Tibial nerve (tissue), 4 donors: ENCODE results near the gene SRD5A3.

Experiments
- EP300 ChIP-seq, 2 donors: sonication (generic); formaldehyde crosslinking; IDR thresholded peaks; one replicate each; pipeline ENCODE4 v1.6.1; 2017; ENCODE audit warnings: antibody characterized with exemption in 2 of 2, mild to moderate bottlenecking in 1 of 2
- POLR2A ChIP-seq, 2 donors: fragments of 450-650 bp; IDR thresholded peaks; one replicate each; pipeline ENCODE4 v1.6.1; 2017; ENCODE audit warnings: antibody characterized with exemption in 2 of 2, mild to moderate bottlenecking in 2 of 2, moderate library complexity in 2 of 2
- TF ChIP-seq, protein P1 (sequence below), 5 experiments: fragments of 200-600 bp in 3 of 5; fragments of 450-650 bp in 2 of 5; sonication (generic) in 3 of 5; IDR thresholded peaks; one replicate each; pipeline ENCODE4 v1.5.1; 2016 to 2019; ENCODE audit warnings: antibody characterized with exemption in 5 of 5, mild to moderate bottlenecking in 3 of 5, moderate library complexity in 2 of 5

DNA sequence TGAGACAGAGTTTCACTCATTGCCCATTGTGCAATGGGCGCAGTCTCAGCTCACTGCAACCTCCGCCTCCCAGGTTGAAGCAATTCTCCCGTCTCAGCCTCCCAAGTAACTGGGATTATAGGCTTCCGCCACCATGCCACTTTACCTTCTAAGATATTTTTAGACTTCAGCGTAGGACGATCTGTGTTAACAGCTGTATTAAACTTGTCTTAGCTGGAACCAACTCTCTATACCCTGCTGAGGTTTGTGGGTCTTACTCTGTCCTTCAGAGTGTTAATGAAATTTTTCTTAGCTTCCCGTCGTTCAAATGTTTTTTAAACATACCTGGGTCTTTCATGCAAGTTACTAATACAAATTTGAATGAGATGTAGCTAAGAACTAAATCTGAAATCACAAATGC lies 64.4 kb downstream of the SRD5A3 start:
- TF ChIP-seq EP300 (IDR thresholded peaks at IDR 0.05) = no peak
- TF ChIP-seq, protein P1, sequence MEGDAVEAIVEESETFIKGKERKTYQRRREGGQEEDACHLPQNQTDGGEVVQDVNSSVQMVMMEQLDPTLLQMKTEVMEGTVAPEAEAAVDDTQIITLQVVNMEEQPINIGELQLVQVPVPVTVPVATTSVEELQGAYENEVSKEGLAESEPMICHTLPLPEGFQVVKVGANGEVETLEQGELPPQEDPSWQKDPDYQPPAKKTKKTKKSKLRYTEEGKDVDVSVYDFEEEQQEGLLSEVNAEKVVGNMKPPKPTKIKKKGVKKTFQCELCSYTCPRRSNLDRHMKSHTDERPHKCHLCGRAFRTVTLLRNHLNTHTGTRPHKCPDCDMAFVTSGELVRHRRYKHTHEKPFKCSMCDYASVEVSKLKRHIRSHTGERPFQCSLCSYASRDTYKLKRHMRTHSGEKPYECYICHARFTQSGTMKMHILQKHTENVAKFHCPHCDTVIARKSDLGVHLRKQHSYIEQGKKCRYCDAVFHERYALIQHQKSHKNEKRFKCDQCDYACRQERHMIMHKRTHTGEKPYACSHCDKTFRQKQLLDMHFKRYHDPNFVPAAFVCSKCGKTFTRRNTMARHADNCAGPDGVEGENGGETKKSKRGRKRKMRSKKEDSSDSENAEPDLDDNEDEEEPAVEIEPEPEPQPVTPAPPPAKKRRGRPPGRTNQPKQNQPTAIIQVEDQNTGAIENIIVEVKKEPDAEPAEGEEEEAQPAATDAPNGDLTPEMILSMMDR (IDR thresholded peaks at IDR 0.05) = no peak
- no peak for TF ChIP-seq POLR2A (IDR thresholded peaks at IDR 0.05)
